Right atrium auricular region (tissue), 2 donors: ENCODE results near the gene MMP11. TPM values are rescaled to one million over a fixed set of nuclear protein-coding genes. Genes with fewer than 3 reads are reported as not detected.

ENCODE experiments used
- DNase-seq: peaks from one replicate; pipeline ENCODE4 v3.0.0-alpha.2; 2019; ENCODE audit warnings: low spot score
- H3K27ac ChIP-seq, 2 donors: fragments of 200-600 bp; sonication (generic); 1 replicate in 1 of 2; 2 replicates in 1 of 2; pipeline ENCODE4 v1.5.1; 2016 to 2019
- H3K27me3 ChIP-seq, 2 donors: fragments of 200-600 bp; sonication (generic); one replicate each; pipeline versions ENCODE4 v1.5.1 to v1.6.0; 2017 to 2019
- H3K36me3 ChIP-seq: fragments of 200-600 bp; sonication (generic); one replicate; pipeline ENCODE4 v1.5.1; 2016
- H3K4me1 ChIP-seq, 2 donors: fragments of 200-600 bp; sonication (generic); one replicate each; pipeline versions ENCODE4 v1.5.1 to v1.6.0; 2017 to 2019
- H3K4me3 ChIP-seq, 2 donors: fragments of 200-600 bp; sonication (generic); 1 replicate in 1 of 2; 2 replicates in 1 of 2; pipeline ENCODE4 v1.5.1; 2017 to 2019; ENCODE audit warnings: mild to moderate bottlenecking in 1 of 2, moderate library complexity in 1 of 2
- H3K9me3 ChIP-seq, 2 donors: fragments of 200-600 bp; sonication (generic); one replicate each; pipeline ENCODE4 v1.5.1; 2019
- total RNA-seq, 2 donors: library from RNA; depleted of rRNA; stranded (reverse); fragments of >200 nt; gene quantifications; one replicate each; pipeline ENCODE4 v1.1.0, GENCODE V29; 2016
- TF ChIP-seq, protein P1 (sequence below), 2 donors: fragments of 200-600 bp; sonication (generic); IDR thresholded peaks; one replicate each; pipeline ENCODE4 v1.5.1; 2019; ENCODE audit warnings: antibody characterized with exemption in 2 of 2

MMP11 gene
- total RNA-seq, 2 donors from 2014 or later: 2.2 to 12.3 TPM

DNA sequence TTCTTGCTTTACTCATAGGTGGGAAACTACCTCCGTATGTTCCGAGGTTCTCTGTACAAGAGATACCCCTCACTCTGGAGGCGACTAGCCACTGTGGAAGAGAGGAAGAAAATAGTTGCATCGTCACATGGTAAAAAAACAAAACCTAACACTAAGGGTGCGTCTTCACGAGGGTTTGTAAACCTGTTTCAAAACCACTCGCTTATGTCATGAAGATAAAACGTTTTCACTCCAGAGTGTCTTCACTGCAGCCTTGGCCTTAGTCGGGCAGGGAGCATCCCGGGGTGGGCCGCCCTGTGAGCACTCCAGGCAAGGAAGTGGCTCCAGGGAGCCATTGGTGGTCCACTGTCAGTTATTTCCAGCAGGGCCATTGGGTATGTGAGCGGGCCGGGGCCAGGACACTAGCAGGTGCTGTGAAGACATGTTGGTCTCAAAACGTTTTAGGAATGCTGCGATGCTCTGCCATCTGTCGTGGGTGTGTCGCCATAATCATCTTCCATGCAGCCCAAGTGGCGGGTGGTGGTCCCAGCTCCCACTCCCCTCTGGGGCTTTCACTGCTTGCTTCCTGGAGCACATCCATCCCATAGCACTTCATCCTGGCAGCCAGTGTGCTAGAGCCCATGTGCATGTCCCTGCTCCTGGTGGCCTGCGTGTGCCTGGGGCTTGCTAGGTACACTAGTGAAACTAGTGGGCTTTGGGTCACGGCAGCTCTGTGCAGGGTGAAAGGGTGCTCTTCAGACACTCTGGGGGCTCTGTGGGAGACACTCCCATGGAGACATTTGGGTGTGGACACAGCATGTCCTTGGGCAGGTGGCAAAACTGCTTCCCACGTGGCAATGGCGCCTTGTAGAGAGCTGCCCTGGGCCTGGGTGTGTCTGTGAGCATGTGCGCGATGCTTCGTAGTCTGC lies 19.3 kb downstream of the MMP11 start:
- no peak overlapping the region for H3K27ac ChIP-seq
- peaks cover 0 to 45% of the 10 kb centered on the region in 2 donors for H3K4me1 ChIP-seq
- TF ChIP-seq, protein P1, sequence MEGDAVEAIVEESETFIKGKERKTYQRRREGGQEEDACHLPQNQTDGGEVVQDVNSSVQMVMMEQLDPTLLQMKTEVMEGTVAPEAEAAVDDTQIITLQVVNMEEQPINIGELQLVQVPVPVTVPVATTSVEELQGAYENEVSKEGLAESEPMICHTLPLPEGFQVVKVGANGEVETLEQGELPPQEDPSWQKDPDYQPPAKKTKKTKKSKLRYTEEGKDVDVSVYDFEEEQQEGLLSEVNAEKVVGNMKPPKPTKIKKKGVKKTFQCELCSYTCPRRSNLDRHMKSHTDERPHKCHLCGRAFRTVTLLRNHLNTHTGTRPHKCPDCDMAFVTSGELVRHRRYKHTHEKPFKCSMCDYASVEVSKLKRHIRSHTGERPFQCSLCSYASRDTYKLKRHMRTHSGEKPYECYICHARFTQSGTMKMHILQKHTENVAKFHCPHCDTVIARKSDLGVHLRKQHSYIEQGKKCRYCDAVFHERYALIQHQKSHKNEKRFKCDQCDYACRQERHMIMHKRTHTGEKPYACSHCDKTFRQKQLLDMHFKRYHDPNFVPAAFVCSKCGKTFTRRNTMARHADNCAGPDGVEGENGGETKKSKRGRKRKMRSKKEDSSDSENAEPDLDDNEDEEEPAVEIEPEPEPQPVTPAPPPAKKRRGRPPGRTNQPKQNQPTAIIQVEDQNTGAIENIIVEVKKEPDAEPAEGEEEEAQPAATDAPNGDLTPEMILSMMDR (IDR thresholded peaks at IDR 0.05): no peak
- no peaks in the 10 kb centered on the region for H3K27me3 ChIP-seq
- H3K4me3 ChIP-seq: no peak overlapping the region
- H3K9me3 ChIP-seq: no peaks in the 10 kb centered on the region
- peaks cover 48% of the 10 kb centered on the region for H3K36me3 ChIP-seq
- no peak for DNase-seq

DNA sequence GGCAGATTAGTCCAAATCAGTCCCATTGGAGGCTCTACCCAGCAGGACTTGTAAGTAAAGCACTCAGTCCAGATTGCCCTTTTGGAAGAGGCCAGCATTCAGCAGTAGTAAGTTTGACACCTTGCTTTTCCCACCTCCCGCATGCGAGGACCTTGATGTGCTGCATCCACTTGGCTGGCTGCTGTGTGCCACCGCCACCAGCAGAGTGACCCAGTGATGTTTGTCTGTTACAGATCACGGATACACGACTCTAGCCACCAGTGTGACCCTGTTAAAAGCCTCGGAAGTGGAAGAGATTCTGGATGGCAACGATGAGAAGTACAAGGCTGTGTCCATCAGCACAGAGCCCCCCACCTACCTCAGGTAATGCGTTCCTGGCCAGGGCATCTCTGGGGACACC lies 20.7 kb downstream of the MMP11 start:
- no peaks in the 10 kb centered on the region for H3K9me3 ChIP-seq
- H3K4me1 ChIP-seq: peaks cover 0 to 35% of the 10 kb centered on the region in 2 donors
- H3K27me3 ChIP-seq: no peaks in the 10 kb centered on the region
- no peak overlapping the region for H3K4me3 ChIP-seq
- H3K36me3 ChIP-seq: peaks cover 55% of the 10 kb centered on the region
- TF ChIP-seq, protein P1 (IDR thresholded peaks at IDR 0.05): no peak
- no peak overlapping the region for H3K27ac ChIP-seq
- DNase-seq: no peak

DNA sequence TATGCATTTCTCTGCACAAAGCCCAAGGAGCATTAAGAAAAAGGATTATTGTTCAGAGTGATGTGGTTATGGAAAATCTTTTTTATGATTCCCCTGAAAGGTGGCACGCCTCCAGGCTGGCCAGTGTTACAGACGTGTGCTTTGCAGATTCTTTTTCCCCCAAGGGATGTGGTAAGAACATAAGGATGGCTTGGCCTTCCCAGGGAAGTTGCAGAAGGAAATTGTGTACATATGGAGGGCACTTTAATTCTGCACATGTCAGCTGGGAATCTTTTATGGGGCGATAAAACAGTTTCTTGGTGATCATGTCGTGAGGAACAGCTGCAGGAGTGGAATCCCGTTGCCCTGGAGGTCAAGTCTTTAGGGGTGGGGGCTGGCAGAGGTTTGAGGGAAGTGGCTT lies 23.8 kb downstream of the MMP11 start:
- Histone ChIP-seq H3K27me3 (no peaks in the 10 kb centered on the region), H3K4me1 (peaks cover 0 to 6% of the 10 kb centered on the region in 2 donors), H3K9me3 (no peaks in the 10 kb centered on the region), H3K27ac (no peak overlapping the region), H3K4me3 (no peak overlapping the region), H3K36me3 (peaks cover 77% of the 10 kb centered on the region)
- DNase-seq: no peak
- TF ChIP-seq, protein P1 (IDR thresholded peaks at IDR 0.05): no peak

DNA sequence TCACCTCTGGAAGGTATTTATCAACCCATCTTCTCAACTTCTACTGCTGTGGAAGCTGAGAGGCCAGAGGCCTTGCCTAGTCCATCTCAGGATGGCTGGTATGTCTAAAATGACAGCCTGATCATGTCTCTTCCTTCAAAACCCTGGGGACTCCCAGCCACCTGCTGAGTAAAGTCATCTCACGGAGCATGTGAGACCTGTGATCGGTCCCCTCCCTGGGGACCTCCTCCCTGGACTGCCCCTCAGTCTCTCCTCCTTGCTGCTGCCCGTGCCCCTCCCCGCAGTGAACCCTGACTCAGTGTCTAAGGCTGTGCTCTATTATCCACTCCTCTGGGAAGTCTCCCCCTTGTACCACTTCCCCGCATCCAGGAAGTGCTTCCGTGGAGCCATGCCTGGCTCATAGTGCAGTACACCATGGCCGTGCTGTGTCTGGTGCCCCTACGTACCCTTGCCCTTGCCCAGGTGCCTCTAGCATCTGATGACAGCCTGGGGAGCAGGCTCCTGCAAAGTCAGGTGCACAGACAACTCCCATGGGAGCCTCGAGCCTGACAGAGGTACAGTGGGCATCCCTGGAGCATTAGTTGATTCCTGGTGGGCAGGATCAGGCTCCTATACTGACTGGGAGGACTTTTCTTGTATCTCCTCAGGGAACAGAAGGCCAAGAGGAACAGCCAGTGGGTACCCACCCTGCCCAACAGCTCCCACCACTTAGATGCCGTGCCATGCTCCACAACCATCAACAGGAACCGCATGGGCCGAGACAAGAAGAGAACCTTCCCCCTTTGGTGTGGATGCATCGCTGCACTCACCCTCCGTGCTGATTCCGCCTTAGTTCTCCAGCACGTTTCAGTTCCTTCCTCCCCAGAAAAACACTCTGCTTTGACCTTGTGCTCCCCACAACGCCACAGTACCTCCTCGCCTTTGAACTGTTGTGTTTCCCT lies 27.9 kb downstream of the MMP11 start:
- TF ChIP-seq, protein P1 (IDR thresholded peaks at IDR 0.05): no peak
- no peak overlapping the region for H3K4me3 ChIP-seq
- no peak for DNase-seq

DNA sequence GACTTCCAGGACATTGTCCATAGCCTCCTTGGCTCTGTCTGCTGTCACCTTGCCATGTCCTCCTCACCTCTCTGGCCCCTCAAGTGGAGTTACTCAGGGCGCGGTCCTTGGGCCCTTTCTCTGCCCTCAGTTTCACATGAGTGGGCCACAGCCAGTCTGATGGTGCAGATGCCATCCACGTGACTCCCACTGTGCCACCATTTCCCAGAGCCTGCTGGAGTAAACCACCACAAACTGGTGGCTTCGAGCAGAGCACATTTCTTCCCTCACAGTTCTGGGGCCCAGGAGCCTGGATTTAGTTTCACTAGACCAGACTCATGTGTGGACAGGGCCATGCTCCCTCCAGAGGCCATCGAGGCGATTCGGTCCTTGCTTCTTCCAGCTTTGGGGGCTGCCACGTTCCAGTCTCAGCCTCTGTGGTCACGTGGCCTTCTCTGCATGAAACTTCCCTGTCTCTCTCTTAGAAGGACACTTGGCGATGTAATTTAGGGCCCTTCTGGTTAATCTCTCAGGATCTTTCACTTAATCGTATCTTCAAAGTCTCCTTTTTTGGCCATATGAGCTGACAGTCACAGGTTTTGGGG lies 28.7 kb downstream of the MMP11 start:
- Histone ChIP-seq H3K27ac (no peak overlapping the region), H3K4me3 (no peak overlapping the region), H3K36me3 (peaks cover 77% of the 10 kb centered on the region), H3K27me3 (no peaks in the 10 kb centered on the region), H3K9me3 (no peaks in the 10 kb centered on the region), H3K4me1 (no peaks in the 10 kb centered on the region)
- no peak for DNase-seq
- TF ChIP-seq, protein P1 (IDR thresholded peaks at IDR 0.05): no peak

More for the DNA sequence above, 27.9 kb downstream of the MMP11 start:
- Histone ChIP-seq H3K27me3 (no peaks in the 10 kb centered on the region), H3K36me3 (peaks cover 82% of the 10 kb centered on the region), H3K4me1 (no peaks in the 10 kb centered on the region), H3K9me3 (no peaks in the 10 kb centered on the region), H3K27ac (no peak overlapping the region)
